Measurements from ENCODE around the gene POC1B.

Gene POC1B

DNA sequence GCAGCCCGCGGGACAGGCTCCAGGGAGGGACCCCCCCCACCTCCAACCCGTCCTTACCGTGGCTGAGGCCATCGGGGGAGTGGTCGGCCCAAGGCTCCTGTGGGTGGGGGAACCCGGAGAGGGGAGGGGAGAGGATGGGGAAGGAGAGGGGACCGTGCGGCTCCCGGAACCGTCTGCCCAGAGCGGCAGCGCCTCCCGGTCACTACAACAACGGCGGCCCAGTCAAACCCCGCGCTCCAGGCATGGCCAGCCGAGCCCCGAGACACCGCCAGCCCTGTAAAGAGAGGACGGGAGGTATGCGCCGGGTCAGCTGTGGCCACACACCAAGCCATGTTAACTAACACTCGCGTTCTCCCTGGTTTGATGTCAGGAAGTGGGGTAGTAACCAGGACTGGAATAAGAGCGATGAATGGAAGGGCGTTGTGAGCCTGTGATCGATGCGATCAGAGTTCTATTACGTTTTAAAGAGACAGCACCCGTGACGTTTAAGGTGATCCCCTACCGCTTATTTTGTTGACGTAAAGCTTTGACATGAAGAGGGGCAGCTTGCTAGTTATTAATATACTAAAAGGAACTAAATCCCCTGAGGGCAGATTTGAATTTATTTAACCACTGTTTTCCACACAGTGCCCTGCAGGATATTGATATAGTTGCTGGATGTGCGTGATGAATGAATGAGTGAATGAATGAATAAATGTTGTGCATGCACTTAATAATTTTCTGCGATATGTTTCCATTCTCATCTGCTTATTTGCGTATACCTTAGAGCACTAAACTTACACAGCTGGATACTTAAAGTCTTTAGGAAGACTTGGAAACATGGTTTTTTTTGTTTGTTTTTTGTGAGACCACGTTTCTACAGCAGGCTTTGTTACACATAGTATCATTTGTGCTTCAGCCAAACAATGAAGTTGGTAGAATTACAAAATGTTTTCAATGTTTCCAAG lies at the start of gene POC1B:
Gene POC1B (minus strand): TSS at position 224 of the 947 bp plus-strand sequence. CDS start 152 bp downstream, at position 72.
- peak; percentile 92 for DNase-seq

DNA sequence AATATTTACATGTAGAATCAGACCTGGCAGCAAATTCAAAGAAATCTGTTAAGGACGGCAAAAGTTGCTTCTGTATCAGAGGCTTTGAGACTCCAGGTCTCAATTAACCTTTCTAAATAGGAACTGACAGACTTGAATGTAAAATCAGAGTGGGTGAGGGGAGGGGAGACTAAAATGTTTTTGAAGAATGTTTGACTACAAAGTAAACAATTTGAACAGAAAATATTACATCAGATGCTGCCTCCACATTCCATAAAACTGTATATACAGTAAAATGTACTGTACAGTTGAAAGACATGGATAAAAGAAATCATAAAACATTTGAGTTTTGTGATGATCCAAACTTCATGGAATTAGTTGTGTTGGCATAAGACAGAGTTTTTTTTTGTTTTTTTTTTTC lies 49.5 kb upstream of the POC1B start:
- DNase-seq = no peak

DNA sequence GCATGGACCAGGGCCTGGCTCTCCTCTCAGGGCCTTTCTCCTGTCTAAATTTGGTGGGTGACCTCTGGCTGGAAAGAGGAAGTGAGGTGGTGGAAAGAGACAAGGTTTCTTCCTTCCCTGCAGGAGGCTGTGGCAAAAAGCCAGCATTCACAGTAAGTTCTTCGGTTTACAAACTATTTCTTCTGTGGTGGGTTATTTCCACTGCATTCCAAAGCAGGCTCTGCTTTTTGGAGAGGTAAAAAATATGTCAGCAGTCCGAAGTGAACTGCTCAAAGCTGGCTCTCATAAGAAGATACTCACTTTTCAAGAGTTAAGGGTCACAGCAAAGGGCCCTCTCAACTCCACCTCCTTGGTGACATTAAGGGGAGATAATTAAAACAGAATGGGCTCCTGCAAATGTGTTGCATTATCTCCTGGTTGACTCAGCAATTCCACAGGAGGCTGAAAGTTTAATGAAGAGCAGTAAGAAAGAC lies 48.9 kb upstream of the POC1B start:
- peak; percentile 7 for DNase-seq

DNA sequence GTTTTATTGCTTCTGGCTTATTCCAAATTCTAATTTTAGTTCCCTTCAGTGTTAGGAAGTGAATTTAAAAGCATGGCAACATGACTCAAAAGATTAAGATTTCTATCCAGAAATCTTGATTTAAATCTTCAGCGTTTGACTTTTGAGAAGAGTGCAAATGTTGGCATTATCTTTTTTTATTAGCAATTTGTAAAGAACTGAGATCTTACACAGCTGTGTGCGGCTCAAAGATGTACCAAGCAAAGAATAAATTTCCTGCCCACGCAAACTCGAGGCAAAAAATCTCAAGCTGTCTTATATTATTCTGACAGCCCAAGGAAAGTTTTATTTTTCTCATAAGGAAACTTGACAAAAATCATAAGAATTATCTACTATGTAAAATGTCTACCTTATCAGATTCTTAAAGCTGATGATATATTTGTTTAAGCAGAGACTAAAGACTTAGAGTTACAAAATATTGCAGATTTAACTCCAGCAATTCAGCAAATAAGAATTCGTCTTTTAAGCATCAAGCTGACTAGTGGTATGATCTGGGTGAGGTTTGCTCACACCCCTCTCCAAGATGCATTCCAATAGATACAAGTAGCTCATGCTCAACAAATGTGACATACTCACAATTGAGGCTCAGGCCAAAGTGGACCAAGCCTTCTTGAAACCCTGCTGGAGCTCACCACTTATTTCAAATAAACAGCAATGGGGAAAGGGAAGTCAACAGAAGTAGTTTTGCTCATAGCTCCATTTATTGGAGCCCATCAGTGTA lies 47.4 kb upstream of the POC1B start:
- no peak for DNase-seq

GRCh38 chr12:89571491-89572195 lies 45.8 kb upstream of the POC1B start:
- DNase-seq = no peak

DNA sequence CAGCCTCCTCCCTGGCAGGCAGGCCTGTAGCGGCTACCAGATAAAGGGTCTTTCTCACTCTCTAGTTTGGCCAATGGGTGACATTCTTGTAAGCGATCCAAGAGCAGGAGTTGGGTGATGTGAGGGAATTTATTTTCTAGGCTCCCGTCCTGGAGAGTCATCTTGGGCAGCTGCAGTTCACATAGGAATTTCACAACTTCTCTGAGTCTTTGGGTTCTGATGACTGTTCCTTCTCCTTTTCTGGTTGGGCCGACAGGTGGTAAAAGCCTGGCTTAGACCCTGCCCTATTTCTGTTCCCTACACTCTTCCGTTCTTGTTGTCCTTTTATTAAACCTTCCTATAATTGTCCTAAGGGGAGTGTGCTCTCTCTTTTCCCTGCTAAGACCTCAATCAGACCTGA lies 42.6 kb upstream of the POC1B start:
- no peak for DNase-seq

- no peak for DNase-seq
Observed at GRCh38 chr12:89567691-89568239, 41.9 kb upstream of the POC1B start.

DNA sequence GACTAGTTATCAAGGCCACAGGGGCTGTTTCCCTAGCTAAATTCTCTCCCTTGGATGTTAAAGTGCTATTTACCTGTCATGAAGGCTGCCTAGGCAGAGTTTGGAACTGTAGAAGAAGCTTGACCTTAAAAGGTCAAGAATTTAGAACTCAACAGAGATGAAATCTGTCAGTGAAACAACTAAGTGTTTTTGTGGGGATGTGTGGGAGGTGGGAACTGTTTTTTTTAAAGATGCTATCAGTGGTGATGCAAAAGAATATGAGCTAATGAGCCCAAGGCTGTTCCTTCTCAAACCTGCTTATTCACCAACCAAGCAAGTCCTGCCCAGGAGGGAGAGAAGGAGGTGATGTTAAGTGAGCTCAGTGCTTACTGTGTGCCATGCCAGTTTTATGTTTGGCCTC lies 40.8 kb upstream of the POC1B start:
- DNase-seq = no peak

GRCh38 chr12:89565002-89565401 lies 39.2 kb upstream of the POC1B start:
- no peak for DNase-seq

GRCh38 chr12:89559753-89560152 lies 33.9 kb upstream of the POC1B start:
- no peak for DNase-seq

DNA sequence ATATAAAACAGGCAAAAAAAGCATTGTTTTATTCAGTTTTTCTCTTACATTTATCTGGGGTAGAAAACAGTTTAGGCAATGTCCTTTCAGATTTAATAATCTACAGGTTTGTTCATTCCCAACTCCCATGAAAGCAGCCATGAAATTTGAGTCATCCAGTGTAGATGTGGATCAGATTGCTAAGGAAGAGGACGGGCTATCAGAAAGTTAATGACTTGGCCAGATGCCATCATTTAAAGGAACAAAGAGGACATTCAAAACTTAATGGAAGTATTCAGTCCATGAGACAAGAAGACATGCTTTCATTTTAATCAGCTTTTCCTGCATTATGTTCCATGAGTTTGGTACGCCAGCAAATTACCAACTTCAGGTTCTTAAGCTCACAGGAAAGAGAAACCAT lies 31.1 kb upstream of the POC1B start:
- DNase-seq = no peak

DNA sequence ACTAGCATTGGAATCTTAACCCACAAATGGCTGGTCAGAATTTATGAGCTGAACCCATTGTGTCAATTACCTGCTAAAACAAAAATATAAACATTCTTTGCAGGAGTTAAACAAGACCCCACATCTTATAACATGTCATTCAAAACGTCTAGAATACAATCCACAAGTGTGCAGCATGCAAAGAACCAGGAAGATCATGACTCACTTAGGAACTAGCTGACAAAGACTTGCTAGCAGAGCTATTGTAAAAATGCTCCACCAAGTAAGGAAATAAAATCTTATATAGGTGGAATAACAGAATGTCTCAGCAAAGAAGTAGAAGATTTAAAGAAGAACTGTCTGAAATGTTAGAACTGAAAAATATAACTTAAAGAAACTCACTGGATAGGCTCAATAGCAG lies 26.5 kb upstream of the POC1B start:
- no peak for DNase-seq

DNA sequence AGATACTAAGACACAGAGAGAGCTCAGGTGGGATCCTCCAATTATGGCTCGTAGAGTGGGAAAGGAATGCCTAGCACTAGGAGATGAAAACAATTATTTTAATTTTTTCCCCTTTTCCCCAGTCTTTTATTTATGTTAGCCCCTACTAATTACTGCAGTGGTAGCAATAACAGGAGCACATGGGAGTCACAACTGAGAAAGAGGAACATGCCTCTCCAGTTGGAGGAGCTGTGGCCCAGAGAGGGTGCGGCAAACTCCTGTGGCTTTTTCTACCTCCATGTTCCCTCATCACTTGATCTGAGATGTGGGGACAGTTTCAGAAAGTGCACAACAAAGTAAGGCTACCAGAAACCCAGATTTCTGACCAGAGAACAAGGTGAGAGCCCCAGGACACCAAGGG lies 25.9 kb upstream of the POC1B start:
- DNase-seq = no peak

GRCh38 chr12:89547101-89547500 lies 21.3 kb upstream of the POC1B start:
- no peak for DNase-seq

- no peak for DNase-seq
Observed at GRCh38 chr12:89546151-89546550, 20.3 kb upstream of the POC1B start.

GRCh38 chr12:89544681-89545184 lies 18.9 kb upstream of the POC1B start:
- peak; percentile 79 for DNase-seq

- DNase-seq = no peak
Observed at GRCh38 chr12:89544022-89544421, 18.2 kb upstream of the POC1B start.

GRCh38 chr12:89542912-89543592 lies 17.2 kb upstream of the POC1B start:
- peak; percentile 94 for DNase-seq

DNA sequence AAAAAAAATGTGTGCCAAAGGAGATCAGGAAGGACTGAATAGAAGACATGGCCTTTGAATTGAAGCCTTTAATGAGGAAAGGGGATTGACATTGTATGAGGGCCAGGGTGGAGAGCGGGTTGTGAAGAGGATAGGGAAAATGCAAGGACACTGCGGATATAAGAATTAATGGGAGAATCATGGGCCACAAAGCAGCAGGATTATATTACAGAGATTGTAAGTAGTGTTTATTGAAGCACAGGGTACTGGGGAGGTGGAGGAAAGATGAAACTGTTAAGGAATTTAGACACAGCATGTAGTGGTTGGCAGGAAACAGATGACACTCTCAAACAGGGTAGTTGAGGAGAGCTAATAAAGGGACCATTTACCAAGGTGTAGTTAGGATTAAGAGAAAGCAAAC lies 16.4 kb upstream of the POC1B start:
- no peak for DNase-seq

- no peak for DNase-seq
Observed at GRCh38 chr12:89540586-89540985, 14.7 kb upstream of the POC1B start.

DNA sequence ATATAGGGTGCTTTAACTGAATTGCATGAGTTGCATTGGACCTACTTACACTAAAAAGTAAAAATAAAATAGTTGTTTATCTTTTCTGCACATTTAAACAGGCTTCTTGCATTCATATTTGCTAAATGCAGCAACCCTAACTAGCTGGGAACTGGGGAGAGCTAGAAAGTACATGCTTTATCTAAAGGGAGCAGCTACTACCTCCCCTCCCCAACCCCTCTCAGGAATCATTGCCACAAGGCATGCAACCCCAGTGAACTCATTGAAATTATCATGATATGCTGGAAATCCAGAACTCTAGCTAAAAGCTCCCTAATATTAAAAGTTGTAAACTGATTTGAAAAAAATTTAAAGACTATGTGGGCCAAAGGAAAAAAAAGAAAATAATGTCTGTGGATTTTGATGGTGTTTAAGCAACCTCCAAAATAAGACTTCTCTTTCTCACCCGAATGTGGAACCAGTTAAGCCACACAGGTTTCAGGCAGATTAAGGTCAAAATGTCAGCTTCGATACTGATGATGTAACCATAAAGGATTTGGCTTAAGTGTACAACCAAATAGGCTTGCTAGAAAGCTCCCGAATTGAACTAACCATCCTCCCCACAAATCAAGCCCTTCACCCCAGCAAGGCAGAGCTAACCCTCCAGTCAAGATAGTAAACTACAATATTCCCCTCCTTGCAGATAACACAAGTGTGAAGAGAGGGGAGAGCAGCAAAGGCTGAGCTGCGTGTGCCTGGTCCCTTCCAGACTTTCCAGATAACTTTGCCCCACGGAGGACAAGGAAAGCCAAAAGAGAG lies 13.8 kb upstream of the POC1B start:
- DNase-seq = no peak

All from eye (tissue), 1 donor.